Activated naive CD4-positive, alpha-beta T cell treated with anti-CD3 and anti-CD28 coated beads, Interleukin-2, amount 10 ng/mL, durations not matched to agents 7 days and 5 days (primary cell): ENCODE measurements around the gene SLC6A16.
A peak's percentile ranks its signal among the peaks of the same experiment; 100 is the strongest.
"Not testable (repeated sequence)": the region's sequence is repeated elsewhere in the genome, so short reads cannot be mapped to it uniquely, and the experiment has no call there.

Experiments used
- CTCF ChIA-PET: fragments of 350-600 bp; sonication (Branson Sonifier 250); formaldehyde crosslinking; loops from one replicate; lab custom pipeline; 2021; ENCODE audit warnings: antibody characterized with exemption; lab: Charles Lee
- DNase-seq: peaks from one replicate; pipeline ENCODE4 v3.0.0-alpha.2; 2020
- H3K27ac Mint-ChIP-seq: one replicate; pipeline ENCODE4 v1.8.0; 2021; ENCODE audit warnings: mild to moderate bottlenecking, moderate library complexity, mixed read lengths
- H3K27me3 Mint-ChIP-seq: one replicate; pipeline ENCODE4 v1.8.0; 2021; ENCODE audit warnings: mild to moderate bottlenecking, mixed read lengths
- H3K36me3 Mint-ChIP-seq: one replicate; pipeline ENCODE4 v1.8.0; 2021; ENCODE audit warnings: mixed read lengths
- H3K4me1 Mint-ChIP-seq: one replicate; pipeline ENCODE4 v1.8.0; 2021; ENCODE audit warnings: mixed read lengths
- H3K4me3 Mint-ChIP-seq: one replicate; pipeline ENCODE4 v1.8.0; 2021; ENCODE audit warnings: mild to moderate bottlenecking, moderate library complexity, mixed read lengths
- H3K9me3 Mint-ChIP-seq: one replicate; pipeline ENCODE4 v1.8.0; 2021; ENCODE audit warnings: mixed read lengths

SLC6A16 gene

GRCh38 chr19:49339301-49340068 is 14.5 kb upstream of the SLC6A16 start:
- Mint-ChIP-seq H3K36me3 (peaks cover 41% of the 10 kb centered on the region), H3K9me3 (no peaks in the 10 kb centered on the region)

GRCh38 chr19:49338691-49339300 is 13.8 kb upstream of the SLC6A16 start:
- no peaks in the 10 kb centered on the region for H3K9me3 Mint-ChIP-seq
- DNase-seq = no peak
- no peak overlapping the region for H3K4me3 Mint-ChIP-seq
- CTCF ChIA-PET = interaction anchor here (1.2 kb wide), 1 partner anchor 11 kb away, joined by 3 read pairs; no protein-coding TSS in a partner anchor
- H3K27ac Mint-ChIP-seq = no peak overlapping the region
- peaks cover 55% of the 10 kb centered on the region for H3K4me1 Mint-ChIP-seq
- peaks cover 41% of the 10 kb centered on the region for H3K36me3 Mint-ChIP-seq
- H3K27me3 Mint-ChIP-seq = no peaks in the 10 kb centered on the region

More at GRCh38 chr19:49339301-49340068, 14.5 kb upstream of the SLC6A16 start:
- Mint-ChIP-seq H3K27ac (no peak overlapping the region), H3K4me3 (no peak overlapping the region), H3K4me1 (peaks cover 49% of the 10 kb centered on the region), H3K27me3 (no peaks in the 10 kb centered on the region)
- DNase-seq = no peak
- CTCF ChIA-PET = no interaction called here

- no peaks in the 10 kb centered on the region for H3K9me3 Mint-ChIP-seq
- no peak overlapping the region for H3K27ac Mint-ChIP-seq
- peaks cover 41% of the 10 kb centered on the region for H3K36me3 Mint-ChIP-seq
- H3K27me3 Mint-ChIP-seq = no peaks in the 10 kb centered on the region
- H3K4me1 Mint-ChIP-seq = peaks cover 62% of the 10 kb centered on the region
- DNase-seq = no peak
- H3K4me3 Mint-ChIP-seq = peak overlapping the region; percentile 15
- CTCF ChIA-PET = interaction anchor here (1.2 kb wide), 1 partner anchor 10 kb away, joined by 3 read pairs; no protein-coding TSS in a partner anchor
These were observed 13.2 kb upstream of the SLC6A16 start for GRCh38 chr19:49338023-49338677.

GRCh38 chr19:49337267-49338022 is 12.5 kb upstream of the SLC6A16 start:
- Mint-ChIP-seq H3K36me3 (peaks cover 37% of the 10 kb centered on the region), H3K4me1 (peaks cover 69% of the 10 kb centered on the region), H3K27ac (peak overlapping the region; percentile 99), H3K27me3 (no peaks in the 10 kb centered on the region), H3K9me3 (no peaks in the 10 kb centered on the region), H3K4me3 (peak overlapping the region; percentile 98)
- DNase-seq = no peak
- CTCF ChIA-PET = interaction anchor here (1.2 kb wide), 1 partner anchor 10 kb away, joined by 3 read pairs; no protein-coding TSS in a partner anchor

GRCh38 chr19:49336482-49337266 is 11.7 kb upstream of the SLC6A16 start:
- CTCF ChIA-PET = no interaction called here

GRCh38 chr19:49335784-49336481 is 10.9 kb upstream of the SLC6A16 start:
- Mint-ChIP-seq H3K27ac (peak overlapping the region; percentile 99), H3K9me3 (no peaks in the 10 kb centered on the region), H3K27me3 (no peaks in the 10 kb centered on the region), H3K4me3 (peak overlapping the region; percentile 98), H3K4me1 (peaks cover 84% of the 10 kb centered on the region), H3K36me3 (peaks cover 46% of the 10 kb centered on the region)
- no peak for DNase-seq
- CTCF ChIA-PET = no interaction called here

More at GRCh38 chr19:49336482-49337266, 11.7 kb upstream of the SLC6A16 start:
- H3K9me3 Mint-ChIP-seq = no peaks in the 10 kb centered on the region
- DNase-seq = no peak
- peak overlapping the region; percentile 98 for H3K4me3 Mint-ChIP-seq
- no peaks in the 10 kb centered on the region for H3K27me3 Mint-ChIP-seq
- peaks cover 76% of the 10 kb centered on the region for H3K4me1 Mint-ChIP-seq
- H3K36me3 Mint-ChIP-seq = peaks cover 39% of the 10 kb centered on the region
- peak overlapping the region; percentile 99 for H3K27ac Mint-ChIP-seq

- DNase-seq = peak; percentile 81
- Mint-ChIP-seq H3K27ac (peak within 1 kb of the TSS; percentile 99), H3K9me3 (no peaks in the 10 kb centered on the region), H3K27me3 (no peaks in the 10 kb centered on the region), H3K4me3 (peak within 1 kb of the TSS; percentile 98), H3K4me1 (peaks cover 82% of the 10 kb centered on the region), H3K36me3 (peaks cover 46% of the 10 kb centered on the region)
- CTCF ChIA-PET = no interaction called here
These were observed 10.2 kb upstream of the SLC6A16 start, which contains the start of gene CD37 for GRCh38 chr19:49335071-49335783. Gene CD37 (plus strand): TSS chr19:49335406. CDS start chr19:49335541, 135 bp downstream.

GRCh38 chr19:49333811-49334288 is 8.9 kb upstream of the SLC6A16 start:
- peak overlapping the region; percentile 73 for H3K4me3 Mint-ChIP-seq
- H3K27ac Mint-ChIP-seq = peak overlapping the region; percentile 92
- peak; percentile 85 for DNase-seq
- H3K4me1 Mint-ChIP-seq = peaks cover 80% of the 10 kb centered on the region
- CTCF ChIA-PET = interaction anchor here (1.6 kb wide), 1 partner anchor 68 kb away, joined by 4 read pairs; no protein-coding TSS in a partner anchor
- no peaks in the 10 kb centered on the region for H3K9me3 Mint-ChIP-seq
- no peaks in the 10 kb centered on the region for H3K27me3 Mint-ChIP-seq
- H3K36me3 Mint-ChIP-seq = peaks cover 42% of the 10 kb centered on the region

GRCh38 chr19:49333418-49333805 is 8.4 kb upstream of the SLC6A16 start:
- Mint-ChIP-seq H3K27me3 (no peaks in the 10 kb centered on the region), H3K4me1 (peaks cover 80% of the 10 kb centered on the region), H3K27ac (peak overlapping the region; percentile 92), H3K9me3 (no peaks in the 10 kb centered on the region), H3K4me3 (peak overlapping the region; percentile 73), H3K36me3 (peaks cover 42% of the 10 kb centered on the region)
- DNase-seq = no peak
- CTCF ChIA-PET = interaction anchor here (1.6 kb wide), 1 partner anchor 67 kb away, joined by 4 read pairs; no protein-coding TSS in a partner anchor

GRCh38 chr19:49332691-49333417 is 7.9 kb upstream of the SLC6A16 start:
- H3K4me3 Mint-ChIP-seq = peak overlapping the region; percentile 73
- peaks cover 80% of the 10 kb centered on the region for H3K4me1 Mint-ChIP-seq
- H3K27ac Mint-ChIP-seq = peak overlapping the region; percentile 92
- not testable (repeated sequence) for H3K9me3 Mint-ChIP-seq, DNase-seq, H3K27me3 Mint-ChIP-seq
- CTCF ChIA-PET = interaction anchor here (0.7 to 1.6 kb wide), 2 partner anchors 67 to 138 kb away, joined by 3 to 4 read pairs; no protein-coding TSS in a partner anchor
- H3K36me3 Mint-ChIP-seq = peaks cover 42% of the 10 kb centered on the region

- H3K9me3 Mint-ChIP-seq = no peaks in the 10 kb centered on the region
- DNase-seq = peak; percentile 76
- H3K36me3 Mint-ChIP-seq = peaks cover 39% of the 10 kb centered on the region
- H3K4me3 Mint-ChIP-seq = no peak overlapping the region
- H3K27ac Mint-ChIP-seq = peak overlapping the region; percentile 77
- CTCF ChIA-PET = interaction anchor here (0.6 to 0.9 kb wide), 3 partner anchors 24 to 141 kb away, joined by 3 read pairs; no protein-coding TSS in a partner anchor
- peaks cover 76% of the 10 kb centered on the region for H3K4me1 Mint-ChIP-seq
- H3K27me3 Mint-ChIP-seq = no peaks in the 10 kb centered on the region
These were observed 6.6 kb upstream of the SLC6A16 start for GRCh38 chr19:49331616-49332055.
